Motor neuron (in vitro differentiated cells): ENCODE data around the gene KIAA0825. TPM values are rescaled to one million over a fixed set of nuclear protein-coding genes. Genes with fewer than 3 reads are reported as not detected.
"Not testable (repeated sequence)": the region's sequence is repeated elsewhere in the genome, so short reads cannot be mapped to it uniquely, and the experiment has no call there.

Experiments
- ATAC-seq, 8 experiments: fragments of 200-7000 bp; cut with Tn5 transposase; replicated peaks in 6 of 8; 2 replicates each; pipeline ENCODE4 v1.8.0; 2021; ENCODE audit warnings: mild to moderate bottlenecking in 8 of 8, moderate library complexity in 8 of 8
- H3K27ac ChIP-seq, 2 donors: fragments of 250-450 bp; sonication (Bioruptor Pico); 2 replicates each; pipeline ENCODE4 v1.9.0; 2021; ENCODE audit warnings: antibody characterized with exemption in 2 of 2, mild to moderate bottlenecking in 2 of 2, moderate library complexity in 1 of 2
- H3K4me1 ChIP-seq, 2 donors: fragments of 250-450 bp; sonication (Bioruptor Pico); replicated peaks in 1 of 2; 2 replicates each; pipeline ENCODE4 v1.6.1; 2021; ENCODE audit warnings: antibody characterized with exemption in 2 of 2, mild to moderate bottlenecking in 2 of 2, moderate library complexity in 1 of 2
- H3K4me3 ChIP-seq, 5 donors: fragments of 250-450 bp; sonication (Bioruptor Pico); 2 replicates each; pipeline ENCODE4 v1.9.0; 2021; ENCODE audit warnings: antibody characterized with exemption in 5 of 5, mild to moderate bottlenecking in 5 of 5, moderate library complexity in 4 of 5
- WGBS, 10 experiments: fragments of 450-650 bp; shearing (Covaris generic); methylation state at CpG; one replicate each; pipeline ENCODE4 v1.0.0; 2022; 5-methylcytosine and 5-hydroxymethylcytosine counted together
- in situ Hi-C, 9 experiments: fragments of 400-800 bp; cut with MboI; loops; one replicate each; pipeline ENCODE4 v1.15.0; 2021; ENCODE audit warnings: low sequenced_read_pairs in 9 of 9, low pct_unique_long_range_greater_than_20kb in 2 of 9; ENCODE audit not compliant: unreplicated experiment in 9 of 9
- total RNA-seq, 8 experiments: library from RNA; unstranded; fragments of 300-600 nt; gene quantifications; 2 replicates each; pipeline versions ENCODE4 v1.2.3 to v1.2.4, GENCODE V29; 2022

KIAA0825 gene
- total RNA-seq, 8 experiments from 2014 or later, result 2.0 to 9.3 (median 3.2) TPM

- H3K27ac ChIP-seq, result no peak overlapping the region
- ATAC-seq, result no peak
- in situ Hi-C loops, result no loop called here
Observed at GRCh38 chr5:94360382-94361130, 257.8 kb downstream of the KIAA0825 start.

GRCh38 chr5:94359880-94360279 is 258.5 kb downstream of the KIAA0825 start:
- in situ Hi-C loops, result no loop called here
- no peak for ATAC-seq
- WGBS, 10 experiments, result 60 to 100% (median 96%) methylated on average over 1 to 3 of the region's 3 CpGs; no CpG with 5 or more reads in 3 of the 10 experiments

More at GRCh38 chr5:94360382-94361130, 257.8 kb downstream of the KIAA0825 start:
- Histone ChIP-seq H3K4me3 (no peak overlapping the region), H3K4me1 (peaks cover 2 to 3% of the 10 kb centered on the region in 2 donors)
- WGBS, 10 experiments, result 22 to 100% (median 80%) methylated on average over 2 to 4 of the region's 4 CpGs; no CpG with 5 or more reads in 2 of the 10 experiments

DNA sequence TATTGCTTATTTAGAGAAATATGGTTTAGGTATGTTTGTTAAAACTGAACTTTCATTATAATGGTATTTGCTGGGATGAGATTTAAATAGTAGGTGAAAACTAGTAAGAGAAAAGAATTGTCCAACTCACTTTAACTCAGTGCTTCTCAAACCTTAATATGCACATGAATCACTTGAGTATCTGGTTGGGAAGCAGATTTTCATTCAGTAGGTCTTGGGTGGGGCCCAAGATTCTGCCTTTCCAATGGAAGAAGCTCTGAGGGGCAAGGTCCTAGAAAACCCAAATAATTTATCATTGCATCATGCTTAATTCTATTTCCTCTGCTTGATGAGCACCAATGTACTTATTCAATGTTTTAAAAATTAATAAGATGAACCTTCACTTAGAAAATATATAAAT is 262.6 kb downstream of the KIAA0825 start:
- H3K4me1 ChIP-seq, result peaks cover 3% of the 10 kb centered on the region in 2 donors
- H3K27ac ChIP-seq, result no peak overlapping the region
- H3K4me3 ChIP-seq, result no peak overlapping the region
- in situ Hi-C loops, result no loop called here
- no peak for ATAC-seq

More at GRCh38 chr5:94359880-94360279, 258.5 kb downstream of the KIAA0825 start:
- H3K4me1 ChIP-seq, result peaks cover 2 to 3% of the 10 kb centered on the region in 2 donors
- no peak overlapping the region for H3K4me3 ChIP-seq
- no peak overlapping the region for H3K27ac ChIP-seq

DNA sequence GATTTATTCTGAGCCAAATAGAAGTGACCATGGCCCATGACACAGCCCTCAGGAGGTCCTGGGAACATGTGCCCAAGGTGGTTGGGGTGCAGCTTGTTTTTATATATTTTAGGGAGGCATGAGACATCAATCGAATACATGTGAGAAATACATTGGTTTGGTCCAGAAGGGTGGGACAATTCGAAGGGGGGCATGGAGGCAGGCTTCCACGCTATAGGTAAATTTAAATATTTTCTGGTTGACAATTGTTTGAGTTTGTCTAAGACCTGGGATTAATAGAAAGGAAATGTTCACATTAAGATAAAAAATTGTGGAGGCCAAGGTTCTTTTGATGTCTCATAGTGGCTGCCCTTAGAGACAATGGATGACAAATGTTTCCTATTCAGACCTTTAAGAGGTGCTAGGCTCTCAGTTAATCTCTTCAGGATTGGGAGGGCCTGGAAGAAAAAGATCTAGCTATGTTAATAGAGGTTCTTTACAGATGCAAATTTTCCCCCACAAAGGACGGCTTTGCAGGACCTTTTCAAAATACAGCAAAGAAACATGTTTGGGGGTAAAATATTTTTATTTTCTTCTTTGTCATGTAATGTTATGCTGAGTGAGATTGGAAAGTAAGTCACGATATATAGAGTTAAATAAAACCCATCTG is 263.4 kb downstream of the KIAA0825 start:
- ATAC-seq, result peak in 1 of 8 experiments; percentile 14
- H3K4me1 ChIP-seq, in situ Hi-C loops, H3K4me3 ChIP-seq, H3K27ac ChIP-seq: not testable (repeated sequence)
- WGBS, 10 experiments, result 10 to 64% (median 26%) methylated on average over 1 to 5 of the region's 5 CpGs

GRCh38 chr5:94353605-94354004 is 264.8 kb downstream of the KIAA0825 start:
- Histone ChIP-seq H3K27ac (no peak overlapping the region), H3K4me3 (no peak overlapping the region), H3K4me1 (peaks cover 3% of the 10 kb centered on the region in 2 donors)
- in situ Hi-C loops, result no loop called here
- no peak for ATAC-seq
- 47 to 100% (median 86%) methylated on average over 1 to 4 of the region's 4 CpGs for WGBS, 10 experiments

- in situ Hi-C loops, result no loop called here
- no peak overlapping the region for H3K27ac ChIP-seq
- H3K4me1 ChIP-seq, result no peaks in the 10 kb centered on the region
- H3K4me3 ChIP-seq, result no peak overlapping the region
- 58 to 100% (median 83%) methylated on average over 1 to 7 of the region's 8 CpGs; no CpG with 5 or more reads in 3 of the 10 experiments for WGBS, 10 experiments
- ATAC-seq, result no peak
Observed at GRCh38 chr5:94347130-94347529, 271.3 kb downstream of the KIAA0825 start.

- Histone ChIP-seq H3K4me1 (no peaks in the 10 kb centered on the region), H3K4me3 (no peak overlapping the region), H3K27ac (no peak overlapping the region)
- ATAC-seq, result no peak
- in situ Hi-C loops, result no loop called here
Observed at GRCh38 chr5:94345257-94345656, 273.1 kb downstream of the KIAA0825 start.

DNA sequence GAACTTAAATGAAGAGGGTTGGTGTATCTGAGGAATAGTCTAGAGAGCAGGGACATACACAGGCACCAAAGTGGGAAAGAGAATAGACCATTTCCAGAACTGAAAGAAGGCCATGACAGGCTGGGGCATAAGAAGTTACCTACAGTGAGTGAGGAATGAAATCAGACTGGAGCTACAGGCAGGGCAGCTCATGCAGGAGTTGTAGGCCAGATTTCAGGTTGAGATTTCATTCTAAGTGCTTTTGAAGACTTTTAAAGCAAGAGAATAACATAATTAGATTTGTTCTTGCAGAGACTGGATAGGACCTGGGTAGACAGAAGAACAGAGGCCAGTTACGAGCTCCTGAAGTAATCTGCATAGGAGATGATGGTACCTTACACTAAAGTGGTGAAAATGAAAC is 280.8 kb downstream of the KIAA0825 start:
- no peaks in the 10 kb centered on the region for H3K4me1 ChIP-seq
- no peak overlapping the region for H3K27ac ChIP-seq
- in situ Hi-C loops, result no loop called here
- H3K4me3 ChIP-seq, result no peak overlapping the region
- WGBS, 10 experiments, result 17 to 100% (median 100%) methylated on average over 1 of the region's 1 CpG; no CpG with 5 or more reads in 3 of the 10 experiments
- ATAC-seq, result no peak

DNA sequence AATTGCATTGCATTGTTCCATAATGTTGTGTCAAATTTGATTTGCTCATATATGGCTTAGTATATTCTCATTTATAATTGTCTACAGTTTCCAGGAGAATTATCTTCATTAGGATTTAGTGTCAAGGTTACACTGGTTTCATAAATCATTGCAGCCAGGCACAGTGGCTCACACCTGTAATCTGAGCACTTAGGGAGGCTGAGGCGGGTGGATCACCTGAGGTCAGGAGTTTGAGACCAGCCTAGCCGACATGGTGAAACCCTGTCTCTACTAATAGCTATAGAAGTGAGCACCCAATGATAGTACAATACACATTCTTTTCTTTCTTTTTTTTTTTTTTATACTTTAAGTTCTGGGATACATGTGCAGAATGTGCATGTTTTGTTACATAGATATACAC is 282.5 kb downstream of the KIAA0825 start:
- in situ Hi-C loops, result no loop called here
- WGBS, 10 experiments, result 46 to 100% (median 100%) methylated on average over 1 to 2 of the region's 2 CpGs; no CpG with 5 or more reads in 6 of the 10 experiments
- Histone ChIP-seq H3K4me1 (no peaks in the 10 kb centered on the region), H3K4me3 (no peak overlapping the region), H3K27ac (no peak overlapping the region)
- ATAC-seq, result no peak

DNA sequence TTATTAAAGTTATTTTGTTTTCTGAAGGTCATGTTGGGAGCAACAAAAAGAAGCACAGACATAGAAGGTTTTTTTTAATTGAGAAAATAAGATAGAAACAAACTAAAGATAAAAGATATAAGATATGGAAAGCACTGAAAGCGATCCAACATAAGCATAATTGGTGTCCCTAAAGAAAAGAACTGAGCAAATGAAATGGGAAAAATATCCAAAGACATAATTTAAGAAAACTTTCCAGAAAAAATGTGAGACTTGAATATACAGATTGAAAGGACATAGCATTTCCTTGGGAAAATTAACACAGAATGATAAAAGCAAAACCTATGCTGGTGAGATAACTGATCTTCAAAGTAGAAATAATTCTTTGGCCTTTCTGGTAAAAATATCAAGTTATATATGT is 289.3 kb downstream of the KIAA0825 start:
- in situ Hi-C loops, result no loop called here
- WGBS, 10 experiments, result 33 to 100% (median 89%) methylated on average over 1 of the region's 1 CpG
- peaks cover 2 to 14% of the 10 kb centered on the region in 2 donors for H3K4me1 ChIP-seq
- no peak for ATAC-seq
- H3K4me3 ChIP-seq, result no peak overlapping the region
- H3K27ac ChIP-seq, result no peak overlapping the region

DNA sequence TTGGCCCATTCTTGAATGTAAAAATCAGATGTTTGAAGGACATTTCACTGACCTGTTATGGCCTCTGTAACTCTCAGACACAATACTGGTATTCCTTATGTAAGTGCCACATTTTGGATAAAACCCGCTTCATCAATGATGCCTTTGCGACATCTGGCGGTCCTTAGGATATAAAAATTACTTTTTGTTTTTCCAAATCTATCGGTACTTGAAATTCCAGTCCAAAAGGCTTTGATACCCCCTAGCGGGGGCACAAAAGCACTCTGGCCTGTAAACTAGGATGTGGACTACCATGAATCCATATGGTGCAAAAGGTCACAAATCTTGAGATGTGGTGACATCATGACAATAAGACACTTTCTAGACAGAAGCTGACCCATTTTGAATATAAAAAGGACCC is 291.8 kb downstream of the KIAA0825 start:
- H3K27ac ChIP-seq, result no peak overlapping the region
- in situ Hi-C loops, result no loop called here
- no peak overlapping the region for H3K4me3 ChIP-seq
- H3K4me1 ChIP-seq, result peaks cover 2 to 17% of the 10 kb centered on the region in 2 donors
- WGBS, 10 experiments, result 72 to 100% (median 83%) methylated on average over 1 to 5 of the region's 5 CpGs; no CpG with 5 or more reads in 3 of the 10 experiments
- peak in 1 of 8 experiments; percentile 27 for ATAC-seq

DNA sequence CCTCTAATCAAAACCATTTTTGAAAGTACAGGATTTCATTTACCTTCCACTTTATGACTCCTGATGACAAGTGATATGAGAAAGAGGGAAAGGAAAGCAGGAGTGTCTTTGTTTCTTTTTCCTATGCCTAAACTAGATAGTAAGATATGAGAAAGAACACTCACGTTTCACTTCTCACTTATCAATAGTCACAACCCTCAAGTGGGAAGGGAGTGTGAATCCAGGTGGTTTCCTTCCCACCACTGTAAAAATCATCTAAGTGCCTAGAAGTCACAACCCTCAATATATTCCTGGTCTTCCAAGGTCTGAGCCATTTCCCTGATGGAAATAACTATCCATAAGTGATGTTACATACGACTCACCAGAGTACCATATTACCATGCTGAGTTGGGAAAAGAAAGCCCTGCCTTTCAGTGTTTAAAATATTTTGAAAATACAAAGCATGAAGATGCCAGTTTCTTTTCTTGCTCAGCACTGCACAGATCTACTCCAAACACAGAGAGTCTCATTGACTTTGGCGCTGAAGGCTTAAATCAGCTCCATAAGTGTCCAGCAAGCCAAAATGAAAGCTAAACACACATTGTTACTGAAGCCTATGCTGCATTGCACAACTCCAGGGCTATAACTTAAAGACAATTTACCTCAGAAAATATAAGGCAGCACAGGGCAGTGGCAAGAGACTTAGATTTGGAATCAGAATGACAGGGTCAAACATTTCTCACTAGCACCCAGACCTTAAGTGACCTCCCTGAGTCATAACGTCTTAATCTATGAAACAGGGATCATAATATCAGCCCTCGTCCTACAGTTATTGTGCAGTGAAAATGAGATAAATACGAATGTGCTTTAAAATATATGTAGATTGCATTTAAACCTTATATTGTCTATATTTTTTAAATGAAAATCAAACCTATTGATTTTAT is 301.2 kb downstream of the KIAA0825 start:
- H3K4me1 ChIP-seq, result peaks cover 17 to 27% of the 10 kb centered on the region in 2 donors
- H3K27ac ChIP-seq, result no peak overlapping the region
- H3K4me3 ChIP-seq, result no peak overlapping the region
- in situ Hi-C loops, result no loop called here
- ATAC-seq, result peak in 5 of 8 experiments; percentile 22 to 78 (median 38)
- WGBS, 10 experiments, result 23 to 83% (median 72%) methylated on average over 1 to 5 of the region's 6 CpGs
